Measurements from ENCODE around the gene EXOC4.

Gene EXOC4

DNA sequence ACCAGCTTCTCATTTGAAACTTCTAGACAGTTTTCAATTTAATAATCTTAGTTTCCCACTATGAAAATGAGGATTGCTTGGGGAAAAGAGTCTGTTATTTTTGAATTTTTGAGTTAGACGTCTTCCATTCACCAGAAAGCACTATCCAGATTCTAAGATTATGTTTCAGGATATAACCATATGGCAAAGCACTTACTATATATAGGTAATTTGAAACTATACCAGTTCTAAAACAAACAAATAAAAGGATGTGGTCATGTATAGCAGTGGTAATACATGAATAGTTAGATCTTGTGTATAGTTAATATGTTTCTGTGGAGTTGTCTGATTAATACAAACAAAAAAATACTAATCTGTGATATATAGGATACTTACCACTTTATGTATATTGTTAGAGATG, 320.0 kb downstream of the EXOC4 start:
- Histone ChIP-seq H3K79me1 (ENCODE audit: low read length) (no peaks in the 10 kb centered on the region), H4K8ac (ENCODE audit: low read depth, low read length) (no peak overlapping the region), H3K36me3 (ENCODE audit: control insufficient read depth, insufficient read depth, low read length) (no peaks in the 10 kb centered on the region), H2BK5ac (ENCODE audit: low read length) (no peak overlapping the region), H2BK120ac (ENCODE audit: low read depth, low read length) (no peak overlapping the region), H3K27ac (ENCODE audit: low read depth, low read length) (no peak overlapping the region), H2AK5ac (ENCODE audit: low read length) (no peak overlapping the region), H3K9ac (ENCODE audit: low read length) (no peak overlapping the region), H3K18ac (ENCODE audit: low read length) (no peak overlapping the region), H3K27me3 (ENCODE audit: insufficient read depth, low read length, poor library complexity) (no peaks in the 10 kb centered on the region), H3K56ac (ENCODE audit: low read length) (no peak overlapping the region), H4K5ac (ENCODE audit: low read length) (no peak overlapping the region), H2BK15ac (replicated peaks; ENCODE audit: low read depth) (no peak overlapping the region), H3K4me3 (ENCODE audit: low read length) (no peak overlapping the region), H3K4me2 (ENCODE audit: low read length) (no peak overlapping the region), H3K79me2 (ENCODE audit: control insufficient read depth, insufficient read depth, low read length) (no peaks in the 10 kb centered on the region), H3K23ac (ENCODE audit: low read length) (no peak overlapping the region), H3K4me1 (ENCODE audit: control insufficient read depth, low read depth, low read length) (no peaks in the 10 kb centered on the region), H3K4ac (ENCODE audit: low read depth, low read length) (no peak overlapping the region)
- no CpG with 5 or more reads among the region's 1 CpG for WGBS (ENCODE audit: extremely low coverage, insufficient coverage, low lambda C conversion rate)
- DNase-seq = no peak

DNA sequence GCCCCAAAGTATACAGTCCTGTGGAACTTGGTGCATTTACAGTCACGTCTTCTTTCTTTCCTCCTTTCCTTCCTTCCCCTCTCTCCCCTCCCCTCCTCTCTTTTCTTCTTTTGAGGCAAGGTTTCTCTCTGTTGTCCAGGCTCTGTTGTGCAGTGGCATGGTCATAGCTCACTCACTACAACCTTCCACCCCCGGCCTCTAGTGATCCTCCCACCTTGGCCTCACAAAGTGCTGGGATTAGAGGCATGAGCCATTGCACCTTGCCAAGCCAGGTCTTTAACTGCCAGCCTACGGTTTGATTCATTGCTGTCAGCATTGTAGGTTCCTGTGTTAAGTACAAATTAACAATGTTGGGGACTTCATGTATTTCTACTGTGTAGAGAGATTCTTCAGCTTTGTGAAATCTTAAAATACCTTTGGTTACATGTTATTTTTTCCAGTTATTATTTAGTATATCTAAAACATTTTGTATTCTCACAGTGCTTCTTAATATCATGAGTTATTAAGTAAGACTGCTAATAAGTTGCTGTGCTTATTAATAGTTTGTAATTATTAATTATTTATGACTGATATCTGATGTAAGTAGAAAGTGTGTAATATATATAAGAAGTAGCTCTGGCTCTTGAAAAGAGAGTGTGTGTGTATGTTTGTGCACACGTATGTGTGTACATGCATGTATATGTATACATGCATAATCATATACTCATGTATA, 320.8 kb downstream of the EXOC4 start:
- Histone ChIP-seq H4K5ac (ENCODE audit: low read length) (no peak overlapping the region), H3K23ac (ENCODE audit: low read length) (no peak overlapping the region)
- WGBS (ENCODE audit: extremely low coverage, insufficient coverage, low lambda C conversion rate) = no CpG with 5 or more reads among the region's 4 CpGs

DNA sequence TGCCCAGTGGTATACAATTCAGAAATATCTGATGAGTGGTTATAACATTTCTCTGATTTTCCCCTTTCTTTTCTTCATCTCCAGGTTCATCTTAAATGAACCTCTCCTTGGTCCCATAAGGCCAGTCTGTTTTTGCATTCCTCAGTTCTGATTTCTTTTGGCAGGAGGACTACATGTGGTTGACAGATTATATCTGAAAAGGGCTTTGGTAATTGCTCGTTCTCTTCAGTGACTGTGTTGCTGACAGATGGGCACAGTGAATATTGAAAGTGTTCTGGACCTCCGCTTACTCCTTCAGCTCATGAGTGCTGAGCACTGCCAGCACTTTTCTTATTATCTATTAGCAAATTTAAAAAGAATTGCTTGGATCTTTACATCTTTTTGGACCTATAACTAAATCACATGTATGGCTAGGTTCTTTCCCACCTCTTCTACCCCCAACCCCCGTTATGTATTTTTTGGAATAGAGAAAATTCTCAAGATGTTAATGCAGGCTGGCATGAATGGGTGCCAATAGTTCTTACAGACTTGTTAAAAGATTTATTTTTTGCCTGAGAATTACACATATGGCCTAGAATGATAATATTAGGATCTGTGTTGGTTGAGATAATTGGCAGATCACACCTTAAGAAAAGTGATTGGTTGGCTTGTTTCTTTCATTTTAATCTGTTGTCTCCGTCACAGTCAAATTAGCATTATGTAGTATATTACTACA, 323.0 kb downstream of the EXOC4 start:
- no peak overlapping the region for H4K5ac ChIP-seq (ENCODE audit: low read length)
- no peak overlapping the region for H2AK5ac ChIP-seq (ENCODE audit: low read length)
- H3K23ac ChIP-seq (ENCODE audit: low read length) = no peak overlapping the region
- no peak overlapping the region for H3K18ac ChIP-seq (ENCODE audit: low read length)
- H3K56ac ChIP-seq (ENCODE audit: low read length) = no peak overlapping the region
- no peaks in the 10 kb centered on the region for H3K36me3 ChIP-seq (ENCODE audit: control insufficient read depth, insufficient read depth, low read length)
- no peaks in the 10 kb centered on the region for H3K79me1 ChIP-seq (ENCODE audit: low read length)
- no peak overlapping the region for H3K4ac ChIP-seq (ENCODE audit: low read depth, low read length)
- no peak overlapping the region for H3K4me2 ChIP-seq (ENCODE audit: low read length)
- no peak overlapping the region for H3K4me3 ChIP-seq (ENCODE audit: low read length)
- no peaks in the 10 kb centered on the region for H3K4me1 ChIP-seq (ENCODE audit: control insufficient read depth, low read depth, low read length)
- no CpG with 5 or more reads among the region's 4 CpGs for WGBS (ENCODE audit: extremely low coverage, insufficient coverage, low lambda C conversion rate)
- no peaks in the 10 kb centered on the region for H3K27me3 ChIP-seq (ENCODE audit: insufficient read depth, low read length, poor library complexity)
- H4K8ac ChIP-seq (ENCODE audit: low read depth, low read length) = no peak overlapping the region
- no peak overlapping the region for H2BK120ac ChIP-seq (ENCODE audit: low read depth, low read length)
- no peaks in the 10 kb centered on the region for H3K79me2 ChIP-seq (ENCODE audit: control insufficient read depth, insufficient read depth, low read length)
- DNase-seq = no peak
- no peak overlapping the region for H3K9ac ChIP-seq (ENCODE audit: low read length)
- no peak overlapping the region for H2BK15ac ChIP-seq (replicated peaks; ENCODE audit: low read depth)
- no peak overlapping the region for H2BK5ac ChIP-seq (ENCODE audit: low read length)
- no peak overlapping the region for H3K27ac ChIP-seq (ENCODE audit: low read depth, low read length)

More for the DNA sequence above, 320.8 kb downstream of the EXOC4 start:
- DNase-seq = no peak
- H2BK15ac ChIP-seq (replicated peaks; ENCODE audit: low read depth) = no peak overlapping the region
- no peak overlapping the region for H3K4ac ChIP-seq (ENCODE audit: low read depth, low read length)
- H3K56ac ChIP-seq (ENCODE audit: low read length) = no peak overlapping the region
- H3K4me1 ChIP-seq (ENCODE audit: control insufficient read depth, low read depth, low read length) = no peaks in the 10 kb centered on the region
- H3K4me2 ChIP-seq (ENCODE audit: low read length) = no peak overlapping the region
- no peak overlapping the region for H2BK5ac ChIP-seq (ENCODE audit: low read length)
- H2AK5ac ChIP-seq (ENCODE audit: low read length) = no peak overlapping the region
- H2BK120ac ChIP-seq (ENCODE audit: low read depth, low read length) = no peak overlapping the region
- H3K4me3 ChIP-seq (ENCODE audit: low read length) = no peak overlapping the region
- no peaks in the 10 kb centered on the region for H3K79me2 ChIP-seq (ENCODE audit: control insufficient read depth, insufficient read depth, low read length)
- H3K27me3 ChIP-seq (ENCODE audit: insufficient read depth, low read length, poor library complexity) = no peaks in the 10 kb centered on the region
- H3K18ac ChIP-seq (ENCODE audit: low read length) = no peak overlapping the region
- no peak overlapping the region for H3K9ac ChIP-seq (ENCODE audit: low read length)
- H4K8ac ChIP-seq (ENCODE audit: low read depth, low read length) = no peak overlapping the region
- H3K79me1 ChIP-seq (ENCODE audit: low read length) = no peaks in the 10 kb centered on the region
- no peak overlapping the region for H3K27ac ChIP-seq (ENCODE audit: low read depth, low read length)
- no peaks in the 10 kb centered on the region for H3K36me3 ChIP-seq (ENCODE audit: control insufficient read depth, insufficient read depth, low read length)

DNA sequence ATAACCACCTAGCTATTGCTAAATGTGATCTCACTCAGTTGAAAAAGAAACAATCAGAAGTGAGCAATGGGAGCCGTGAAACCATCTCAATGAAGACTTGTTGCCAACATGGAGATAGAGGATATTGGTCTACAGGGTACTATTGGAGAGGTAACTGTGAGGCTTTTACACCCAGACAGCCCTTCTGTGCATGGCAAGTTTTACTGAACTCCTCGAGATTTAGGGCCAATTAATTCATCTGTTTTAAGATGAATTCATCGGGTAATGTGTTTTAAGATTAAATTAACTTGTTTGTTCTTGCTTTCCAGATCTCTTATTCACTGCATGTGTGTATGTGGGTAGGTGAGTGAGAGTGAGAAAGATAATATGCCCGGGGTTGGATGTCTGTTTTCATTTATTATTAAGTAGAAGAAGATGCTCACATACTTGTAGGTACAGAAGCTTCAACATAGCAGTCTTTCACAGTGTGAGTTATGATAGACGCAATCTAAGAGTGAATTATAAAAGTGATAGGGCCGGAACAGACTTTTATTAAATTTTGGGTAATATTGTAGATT, 323.8 kb downstream of the EXOC4 start:
- H4K8ac ChIP-seq (ENCODE audit: low read depth, low read length) = no peak overlapping the region
- H3K4ac ChIP-seq (ENCODE audit: low read depth, low read length) = no peak overlapping the region
- no peak for DNase-seq
- no peak overlapping the region for H2AK5ac ChIP-seq (ENCODE audit: low read length)
- H3K4me1 ChIP-seq (ENCODE audit: control insufficient read depth, low read depth, low read length) = no peaks in the 10 kb centered on the region
- H3K79me2 ChIP-seq (ENCODE audit: control insufficient read depth, insufficient read depth, low read length) = no peaks in the 10 kb centered on the region
- H3K56ac ChIP-seq (ENCODE audit: low read length) = no peak overlapping the region
- H2BK15ac ChIP-seq (replicated peaks; ENCODE audit: low read depth) = no peak overlapping the region
- no peak overlapping the region for H2BK120ac ChIP-seq (ENCODE audit: low read depth, low read length)
- H3K18ac ChIP-seq (ENCODE audit: low read length) = no peak overlapping the region
- no peak overlapping the region for H3K9ac ChIP-seq (ENCODE audit: low read length)
- no peak overlapping the region for H4K5ac ChIP-seq (ENCODE audit: low read length)
- no peaks in the 10 kb centered on the region for H3K27me3 ChIP-seq (ENCODE audit: insufficient read depth, low read length, poor library complexity)
- no peaks in the 10 kb centered on the region for H3K79me1 ChIP-seq (ENCODE audit: low read length)
- H3K27ac ChIP-seq (ENCODE audit: low read depth, low read length) = no peak overlapping the region
- H3K23ac ChIP-seq (ENCODE audit: low read length) = no peak overlapping the region
- H3K4me2 ChIP-seq (ENCODE audit: low read length) = no peak overlapping the region
- WGBS (ENCODE audit: extremely low coverage, insufficient coverage, low lambda C conversion rate) = no CpG with 5 or more reads among the region's 6 CpGs
- H3K36me3 ChIP-seq (ENCODE audit: control insufficient read depth, insufficient read depth, low read length) = no peaks in the 10 kb centered on the region
- H3K4me3 ChIP-seq (ENCODE audit: low read length) = no peak overlapping the region
- no peak overlapping the region for H2BK5ac ChIP-seq (ENCODE audit: low read length)

DNA sequence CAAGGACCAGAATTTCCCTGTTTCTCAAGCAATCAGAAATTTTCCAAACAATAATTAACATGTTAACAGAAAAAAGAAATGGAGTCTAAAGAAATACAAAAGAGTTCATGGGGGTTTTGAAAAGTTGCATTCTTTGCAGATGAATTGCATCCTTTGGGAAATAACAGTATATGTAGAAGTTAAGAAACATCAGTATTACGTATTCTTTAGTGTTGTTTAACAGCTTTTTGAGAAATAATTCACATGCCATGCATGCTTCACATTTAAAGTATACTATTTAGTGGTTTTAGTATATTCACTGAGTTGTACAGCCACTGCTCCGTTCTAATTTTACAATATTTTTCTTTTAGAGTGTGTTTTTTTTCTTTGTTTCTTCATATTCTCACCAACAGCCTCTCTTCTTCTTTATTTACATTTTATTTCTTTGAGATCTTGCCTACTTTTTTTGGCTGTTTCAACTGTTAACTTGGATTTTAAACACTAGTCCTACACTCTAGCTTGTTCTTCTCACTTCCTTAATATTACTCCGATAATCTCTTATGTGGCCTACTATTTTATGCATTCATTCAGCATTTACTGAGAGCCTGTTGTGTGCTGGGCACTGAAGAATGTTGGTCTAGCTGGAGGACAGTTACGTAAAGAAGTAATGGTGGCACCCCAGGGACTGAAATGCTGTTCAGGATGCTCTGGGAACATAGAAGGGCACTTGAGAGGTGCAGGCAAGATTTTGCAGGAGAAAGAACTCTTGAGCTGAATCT, 330.1 kb downstream of the EXOC4 start:
- no peak overlapping the region for H3K23ac ChIP-seq (ENCODE audit: low read length)
- H3K27ac ChIP-seq (ENCODE audit: low read depth, low read length) = no peak overlapping the region
- no peak overlapping the region for H3K18ac ChIP-seq (ENCODE audit: low read length)
- H3K4ac ChIP-seq (ENCODE audit: low read depth, low read length) = no peak overlapping the region
- no peak overlapping the region for H3K4me3 ChIP-seq (ENCODE audit: low read length)
- H2BK120ac ChIP-seq (ENCODE audit: low read depth, low read length) = no peak overlapping the region
- no peak overlapping the region for H2AK5ac ChIP-seq (ENCODE audit: low read length)
- no peak overlapping the region for H3K4me2 ChIP-seq (ENCODE audit: low read length)
- H3K4me1 ChIP-seq (ENCODE audit: control insufficient read depth, low read depth, low read length) = peaks cover 3% of the 10 kb centered on the region
- no peak overlapping the region for H4K5ac ChIP-seq (ENCODE audit: low read length)
- no peaks in the 10 kb centered on the region for H3K79me1 ChIP-seq (ENCODE audit: low read length)
- no peaks in the 10 kb centered on the region for H3K36me3 ChIP-seq (ENCODE audit: control insufficient read depth, insufficient read depth, low read length)
- WGBS (ENCODE audit: extremely low coverage, insufficient coverage, low lambda C conversion rate) = no CpG with 5 or more reads among the region's 4 CpGs
- H3K9ac ChIP-seq (ENCODE audit: low read length) = no peak overlapping the region
- no peak overlapping the region for H2BK15ac ChIP-seq (replicated peaks; ENCODE audit: low read depth)
- peak overlapping the region; percentile 60 for H2BK5ac ChIP-seq (ENCODE audit: low read length)
- DNase-seq = peak; percentile 20
- H3K79me2 ChIP-seq (ENCODE audit: control insufficient read depth, insufficient read depth, low read length) = no peaks in the 10 kb centered on the region
- H3K27me3 ChIP-seq (ENCODE audit: insufficient read depth, low read length, poor library complexity) = no peaks in the 10 kb centered on the region
- H3K56ac ChIP-seq (ENCODE audit: low read length) = no peak overlapping the region
- no peak overlapping the region for H4K8ac ChIP-seq (ENCODE audit: low read depth, low read length)
